Right atrium auricular region (tissue), 2 donors: ENCODE measurements around the gene ZNF827. TPM values are rescaled to one million over a fixed set of nuclear protein-coding genes. Genes with fewer than 3 reads are reported as not detected.

Experiments
- DNase-seq: peaks from one replicate; pipeline ENCODE4 v3.0.0-alpha.2; 2019; ENCODE audit warnings: low spot score
- H3K27ac ChIP-seq, 2 donors: fragments of 200-600 bp; sonication (generic); 1 replicate in 1 of 2; 2 replicates in 1 of 2; pipeline ENCODE4 v1.5.1; 2016 to 2019
- H3K27me3 ChIP-seq, 2 donors: fragments of 200-600 bp; sonication (generic); one replicate each; pipeline versions ENCODE4 v1.5.1 to v1.6.0; 2017 to 2019
- H3K36me3 ChIP-seq: fragments of 200-600 bp; sonication (generic); one replicate; pipeline ENCODE4 v1.5.1; 2016
- H3K4me1 ChIP-seq, 2 donors: fragments of 200-600 bp; sonication (generic); one replicate each; pipeline versions ENCODE4 v1.5.1 to v1.6.0; 2017 to 2019
- H3K4me3 ChIP-seq, 2 donors: fragments of 200-600 bp; sonication (generic); 1 replicate in 1 of 2; 2 replicates in 1 of 2; pipeline ENCODE4 v1.5.1; 2017 to 2019; ENCODE audit warnings: mild to moderate bottlenecking in 1 of 2, moderate library complexity in 1 of 2
- H3K9me3 ChIP-seq, 2 donors: fragments of 200-600 bp; sonication (generic); one replicate each; pipeline ENCODE4 v1.5.1; 2019
- CTCF ChIP-seq, 2 donors: fragments of 200-600 bp; sonication (generic); IDR thresholded peaks; one replicate each; pipeline ENCODE4 v1.5.1; 2019; ENCODE audit warnings: antibody characterized with exemption in 2 of 2
- total RNA-seq, 2 donors: library from RNA; depleted of rRNA; stranded (reverse); fragments of >200 nt; gene quantifications; one replicate each; pipeline ENCODE4 v1.1.0, GENCODE V29; 2016

Gene ZNF827
- total RNA-seq, 2 donors from 2014 or later: 8.5 to 16.9 TPM

DNA sequence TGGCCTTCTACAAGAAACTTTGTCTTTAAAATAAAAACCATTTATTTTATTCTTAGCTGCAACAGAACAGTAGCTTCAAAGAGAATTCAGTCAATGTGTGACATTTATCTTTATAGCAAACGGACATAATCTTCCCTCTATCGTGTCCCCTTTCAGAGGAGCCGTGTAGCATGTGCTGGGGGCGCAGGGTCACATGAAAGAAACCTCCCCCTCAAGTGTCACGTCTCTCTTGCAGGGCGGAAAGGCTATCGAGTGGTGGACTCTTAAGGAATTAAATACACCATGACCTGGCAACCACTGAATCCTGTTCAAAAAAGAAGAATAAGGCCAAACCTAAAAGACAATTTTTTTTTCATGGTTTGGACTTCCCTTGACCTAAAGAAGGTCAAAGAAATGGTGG lies 40.2 kb downstream of the ZNF827 start:
- H3K9me3 ChIP-seq: no peaks in the 10 kb centered on the region
- TF ChIP-seq CTCF (IDR thresholded peaks at IDR 0.05): no peak
- H3K36me3 ChIP-seq: peaks cover 13% of the 10 kb centered on the region
- no peaks in the 10 kb centered on the region for H3K27me3 ChIP-seq
- no peaks in the 10 kb centered on the region for H3K4me1 ChIP-seq
- no peak for DNase-seq
- no peak overlapping the region for H3K4me3 ChIP-seq
- H3K27ac ChIP-seq: no peak overlapping the region

DNA sequence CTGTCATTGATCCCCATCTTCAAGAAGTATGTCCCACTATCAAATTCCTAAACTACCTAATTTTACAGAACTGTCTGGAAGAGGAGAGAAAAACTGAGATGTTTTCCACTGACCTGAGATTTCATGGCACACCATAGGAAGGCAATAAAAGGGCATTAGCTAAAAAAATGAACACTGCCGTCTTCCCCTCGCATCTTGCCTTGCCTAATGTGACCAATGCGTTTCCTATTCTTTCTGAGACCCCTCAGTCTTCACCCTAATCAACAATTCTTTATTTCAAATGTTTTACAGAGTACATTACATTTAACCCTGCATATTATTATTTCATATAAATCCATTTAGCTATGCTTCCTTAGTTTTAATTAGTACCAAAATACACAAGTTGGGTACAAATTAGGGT lies 43.6 kb downstream of the ZNF827 start:
- no peak for DNase-seq
- Histone ChIP-seq H3K4me1 (no peaks in the 10 kb centered on the region), H3K9me3 (no peaks in the 10 kb centered on the region), H3K36me3 (no peaks in the 10 kb centered on the region), H3K27me3 (no peaks in the 10 kb centered on the region), H3K4me3 (no peak overlapping the region), H3K27ac (no peak overlapping the region)
- TF ChIP-seq CTCF (IDR thresholded peaks at IDR 0.05): no peak

GRCh38 chr4:145891958-145892357 lies 46.7 kb downstream of the ZNF827 start:
- DNase-seq: no peak
- H3K36me3 ChIP-seq: no peaks in the 10 kb centered on the region
- no peak for TF ChIP-seq CTCF (IDR thresholded peaks at IDR 0.05)
- no peaks in the 10 kb centered on the region for H3K27me3 ChIP-seq
- no peak overlapping the region for H3K4me3 ChIP-seq
- H3K9me3 ChIP-seq: no peaks in the 10 kb centered on the region
- H3K4me1 ChIP-seq: peaks cover 0 to 12% of the 10 kb centered on the region in 2 donors
- no peak overlapping the region for H3K27ac ChIP-seq

GRCh38 chr4:145890689-145891088 lies 47.9 kb downstream of the ZNF827 start:
- H3K27me3 ChIP-seq: no peaks in the 10 kb centered on the region
- no peak for DNase-seq
- no peak for TF ChIP-seq CTCF (IDR thresholded peaks at IDR 0.05)

DNA sequence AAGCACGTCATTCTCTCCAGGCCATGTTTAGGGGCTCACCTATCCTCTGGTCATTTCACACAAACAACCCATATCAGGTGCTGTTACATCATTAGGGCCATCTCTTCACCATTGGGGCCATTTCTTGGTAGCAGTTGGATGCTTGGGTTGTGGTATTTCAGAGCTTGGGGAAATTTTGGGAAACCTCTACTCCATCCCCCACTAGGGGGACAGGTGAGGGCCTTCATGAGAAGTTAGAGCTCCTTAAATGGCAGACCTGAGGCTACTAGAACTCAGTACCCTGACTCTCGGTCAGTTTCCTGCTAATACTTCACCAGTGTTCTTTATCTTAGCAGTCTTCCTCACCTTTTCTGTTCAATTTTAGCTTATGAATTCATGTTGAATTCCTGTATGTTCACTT lies 50.2 kb downstream of the ZNF827 start:
- no peak for DNase-seq
- peak in 1 of 2 donors; percentile 14 for TF ChIP-seq CTCF (IDR thresholded peaks at IDR 0.05)
- H3K27me3 ChIP-seq: no peaks in the 10 kb centered on the region
- peaks cover 0 to 23% of the 10 kb centered on the region in 2 donors for H3K4me1 ChIP-seq
- no peaks in the 10 kb centered on the region for H3K36me3 ChIP-seq
- no peaks in the 10 kb centered on the region for H3K9me3 ChIP-seq
- H3K27ac ChIP-seq: no peak overlapping the region
- no peak overlapping the region for H3K4me3 ChIP-seq

More at GRCh38 chr4:145890689-145891088, 47.9 kb downstream of the ZNF827 start:
- Histone ChIP-seq H3K27ac (no peak overlapping the region), H3K4me1 (peaks cover 0 to 23% of the 10 kb centered on the region in 2 donors), H3K4me3 (no peak overlapping the region), H3K36me3 (no peaks in the 10 kb centered on the region), H3K9me3 (no peaks in the 10 kb centered on the region)

DNA sequence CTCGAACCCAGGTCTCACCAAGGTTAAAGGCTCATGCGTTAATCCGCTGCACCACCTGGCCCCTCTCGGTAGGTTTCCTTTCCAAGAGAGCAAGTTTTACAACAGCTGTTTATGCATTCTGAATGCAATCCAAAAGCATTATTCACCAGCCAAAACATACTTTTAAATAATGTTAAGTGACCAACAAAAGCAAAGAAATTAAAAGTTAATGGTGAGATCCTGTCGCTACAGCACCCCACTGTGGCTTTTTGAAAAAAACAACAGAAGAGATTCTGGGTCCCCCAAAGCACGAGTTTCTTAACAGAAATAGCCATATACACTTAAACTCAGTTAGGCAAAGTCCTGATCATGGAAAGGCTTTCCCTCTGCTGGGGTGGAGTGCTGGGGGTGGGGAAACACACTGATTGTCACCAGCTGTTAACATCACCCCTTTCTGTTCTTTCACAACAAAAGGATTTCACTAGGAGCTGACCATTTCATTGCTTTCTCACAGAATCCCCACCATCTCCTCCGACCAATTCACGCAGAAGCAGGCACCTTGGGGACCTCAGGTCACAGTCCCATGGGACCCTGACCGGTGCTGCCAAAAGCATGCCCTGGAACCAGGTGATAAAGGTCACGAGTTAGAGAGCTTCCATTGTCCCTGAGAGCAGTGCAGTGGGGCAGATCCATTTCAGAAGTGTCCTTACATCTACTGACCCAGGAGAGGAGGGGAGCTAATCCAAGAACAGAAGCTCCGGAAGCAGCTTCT lies 51.2 kb downstream of the ZNF827 start:
- peaks cover 0 to 23% of the 10 kb centered on the region in 2 donors for H3K4me1 ChIP-seq
- H3K27me3 ChIP-seq: no peaks in the 10 kb centered on the region
- no peaks in the 10 kb centered on the region for H3K36me3 ChIP-seq
- H3K27ac ChIP-seq: peak overlapping the region; percentile 2 to 65
- DNase-seq: peak; percentile 76
- H3K9me3 ChIP-seq: no peaks in the 10 kb centered on the region
- peak in 1 of 2 donors; percentile 42 for TF ChIP-seq CTCF (IDR thresholded peaks at IDR 0.05)
- no peak overlapping the region for H3K4me3 ChIP-seq
